Nephron (organoid): ENCODE results near the gene KCNH8.

Experiments used
- H3K27ac Mint-ChIP-seq, 3 experiments: 2 replicates each; pipeline ENCODE4 v1.8.0; 2020; ENCODE audit warnings: mixed read lengths in 3 of 3, mild to moderate bottlenecking in 2 of 3, moderate library complexity in 1 of 3
- H3K27me3 Mint-ChIP-seq: 2 replicates; pipeline ENCODE4 v1.8.0; 2021; ENCODE audit warnings: low read depth, mild to moderate bottlenecking, moderate library complexity, mixed read lengths
- H3K36me3 Mint-ChIP-seq: 2 replicates; pipeline ENCODE4 v1.8.0; 2020; ENCODE audit warnings: low read depth, mixed read lengths
- H3K4me1 Mint-ChIP-seq: 2 replicates; pipeline ENCODE4 v1.8.0; 2020; ENCODE audit warnings: mixed read lengths
- H3K4me3 Mint-ChIP-seq, 3 experiments: 2 replicates each; pipeline ENCODE4 v1.8.0; 2020; ENCODE audit warnings: mild to moderate bottlenecking in 3 of 3, mixed read lengths in 3 of 3, moderate library complexity in 2 of 3
- H3K9me3 Mint-ChIP-seq: 2 replicates; pipeline ENCODE4 v1.8.0; 2020; ENCODE audit warnings: mixed read lengths
- TF ChIP-seq, protein P1 (sequence below), 3 experiments: fragments of 200-600 bp; sonication (generic); IDR thresholded peaks; one replicate each; pipeline ENCODE4 v1.5.0; 2021; ENCODE audit warnings: antibody characterized with exemption in 3 of 3; ENCODE audit not compliant: unreplicated experiment in 3 of 3

Gene KCNH8

DNA sequence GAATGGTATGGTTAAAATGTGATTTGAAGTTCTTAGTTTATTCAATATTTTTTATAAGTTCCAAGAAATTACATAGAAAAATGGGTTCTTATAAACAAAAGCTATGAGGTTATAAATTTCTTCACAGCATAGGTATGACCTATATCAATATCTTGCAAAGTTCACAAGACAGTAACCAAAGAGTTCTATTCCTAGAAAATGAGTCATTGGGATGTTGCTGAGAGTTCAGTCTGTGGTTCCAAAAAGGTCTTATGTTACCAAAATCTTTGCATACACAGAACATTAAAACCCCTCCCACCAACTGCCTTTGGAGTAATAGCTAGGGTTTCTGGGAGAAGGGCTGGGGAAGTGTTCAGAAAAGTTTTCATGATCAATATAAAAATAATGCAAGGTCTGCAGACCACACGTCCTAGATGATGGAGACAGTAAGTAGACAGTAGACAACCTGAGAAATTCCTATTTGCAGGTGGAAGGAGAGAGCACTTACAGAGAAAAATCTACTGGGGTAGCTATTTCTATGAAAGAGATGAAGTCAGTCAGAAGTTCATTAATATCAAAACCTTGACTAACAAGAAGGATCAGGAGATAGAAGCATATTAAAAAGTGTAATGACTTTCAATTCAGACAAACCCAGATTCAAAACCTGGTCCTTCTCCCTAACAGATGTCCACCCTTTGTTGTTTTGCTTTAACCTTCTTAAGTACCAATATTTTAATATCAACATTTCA is 279.3 kb downstream of the KCNH8 start:
- H3K4me3 Mint-ChIP-seq, result no peak overlapping the region
- H3K27ac Mint-ChIP-seq, result no peak overlapping the region
- peaks cover 2% of the 10 kb centered on the region for H3K4me1 Mint-ChIP-seq
- H3K36me3 Mint-ChIP-seq, result no peaks in the 10 kb centered on the region
- no peaks in the 10 kb centered on the region for H3K27me3 Mint-ChIP-seq
- H3K9me3 Mint-ChIP-seq, result no peaks in the 10 kb centered on the region
- TF ChIP-seq, protein P1, sequence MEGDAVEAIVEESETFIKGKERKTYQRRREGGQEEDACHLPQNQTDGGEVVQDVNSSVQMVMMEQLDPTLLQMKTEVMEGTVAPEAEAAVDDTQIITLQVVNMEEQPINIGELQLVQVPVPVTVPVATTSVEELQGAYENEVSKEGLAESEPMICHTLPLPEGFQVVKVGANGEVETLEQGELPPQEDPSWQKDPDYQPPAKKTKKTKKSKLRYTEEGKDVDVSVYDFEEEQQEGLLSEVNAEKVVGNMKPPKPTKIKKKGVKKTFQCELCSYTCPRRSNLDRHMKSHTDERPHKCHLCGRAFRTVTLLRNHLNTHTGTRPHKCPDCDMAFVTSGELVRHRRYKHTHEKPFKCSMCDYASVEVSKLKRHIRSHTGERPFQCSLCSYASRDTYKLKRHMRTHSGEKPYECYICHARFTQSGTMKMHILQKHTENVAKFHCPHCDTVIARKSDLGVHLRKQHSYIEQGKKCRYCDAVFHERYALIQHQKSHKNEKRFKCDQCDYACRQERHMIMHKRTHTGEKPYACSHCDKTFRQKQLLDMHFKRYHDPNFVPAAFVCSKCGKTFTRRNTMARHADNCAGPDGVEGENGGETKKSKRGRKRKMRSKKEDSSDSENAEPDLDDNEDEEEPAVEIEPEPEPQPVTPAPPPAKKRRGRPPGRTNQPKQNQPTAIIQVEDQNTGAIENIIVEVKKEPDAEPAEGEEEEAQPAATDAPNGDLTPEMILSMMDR (IDR thresholded peaks at IDR 0.05; ENCODE audit: unreplicated experiment in 3 of 3), result no peak

DNA sequence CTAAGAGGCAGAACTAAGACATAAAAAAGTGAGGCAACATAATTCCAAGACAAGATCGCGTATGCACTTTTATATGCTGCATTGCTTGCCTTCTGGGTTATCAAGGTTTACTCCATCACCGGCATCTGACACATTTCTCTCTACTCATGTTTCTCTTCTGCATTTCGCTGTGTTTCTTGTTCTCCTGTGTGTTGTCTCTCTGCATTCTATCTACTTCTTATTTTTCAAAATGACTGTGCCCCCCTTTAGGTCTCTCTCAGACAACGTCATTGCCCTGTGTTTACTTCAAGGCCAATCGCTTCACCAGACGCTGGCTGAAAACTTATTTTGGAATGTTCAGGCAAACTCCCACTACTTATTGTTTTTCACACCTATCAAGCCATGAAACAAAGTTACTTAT is 280.4 kb downstream of the KCNH8 start:
- Mint-ChIP-seq H3K4me3 (no peak overlapping the region), H3K4me1 (peaks cover 9% of the 10 kb centered on the region), H3K36me3 (no peaks in the 10 kb centered on the region), H3K27ac (no peak overlapping the region), H3K27me3 (no peaks in the 10 kb centered on the region), H3K9me3 (no peaks in the 10 kb centered on the region)
- TF ChIP-seq, protein P1 (IDR thresholded peaks at IDR 0.05; ENCODE audit: unreplicated experiment in 3 of 3), result no peak

GRCh38 chr3:19432669-19433068 is 284.4 kb downstream of the KCNH8 start:
- Mint-ChIP-seq H3K4me1 (peaks cover 9% of the 10 kb centered on the region), H3K27me3 (no peaks in the 10 kb centered on the region), H3K4me3 (no peak overlapping the region), H3K36me3 (no peaks in the 10 kb centered on the region), H3K27ac (no peak overlapping the region), H3K9me3 (no peaks in the 10 kb centered on the region)
- TF ChIP-seq, protein P1 (IDR thresholded peaks at IDR 0.05; ENCODE audit: unreplicated experiment in 3 of 3), result no peak

- TF ChIP-seq, protein P1 (IDR thresholded peaks at IDR 0.05; ENCODE audit: unreplicated experiment in 3 of 3), result no peak
- Mint-ChIP-seq H3K4me3 (no peak overlapping the region), H3K9me3 (no peaks in the 10 kb centered on the region), H3K27me3 (no peaks in the 10 kb centered on the region), H3K27ac (no peak overlapping the region), H3K4me1 (peaks cover 9% of the 10 kb centered on the region), H3K36me3 (no peaks in the 10 kb centered on the region)
Measured at GRCh38 chr3:19436746-19437145, 288.4 kb downstream of the KCNH8 start.

DNA sequence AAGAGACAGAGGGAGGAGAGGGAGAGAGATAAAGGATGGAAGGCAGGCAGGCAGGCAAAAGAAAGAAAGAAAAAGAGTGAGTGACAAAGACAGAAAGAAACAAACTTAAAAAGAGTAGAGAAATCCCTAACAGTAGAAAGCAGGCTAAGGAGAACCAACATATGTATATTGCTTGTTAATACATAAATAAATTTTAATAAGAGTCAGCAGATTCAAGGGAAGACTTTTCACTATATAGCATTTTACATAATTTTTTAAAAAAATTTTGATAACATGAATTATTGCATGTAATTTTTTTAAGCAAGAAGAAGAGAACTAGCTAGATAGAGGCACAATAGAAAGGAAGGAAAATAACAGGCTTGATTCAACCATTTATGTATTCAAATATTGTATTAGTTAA is 291.6 kb downstream of the KCNH8 start:
- no peak overlapping the region for H3K4me3 Mint-ChIP-seq
- TF ChIP-seq, protein P1 (IDR thresholded peaks at IDR 0.05; ENCODE audit: unreplicated experiment in 3 of 3), result no peak
- H3K27me3 Mint-ChIP-seq, result no peaks in the 10 kb centered on the region
- no peaks in the 10 kb centered on the region for H3K9me3 Mint-ChIP-seq
- no peak overlapping the region for H3K27ac Mint-ChIP-seq
- H3K4me1 Mint-ChIP-seq, result no peaks in the 10 kb centered on the region
- no peaks in the 10 kb centered on the region for H3K36me3 Mint-ChIP-seq

DNA sequence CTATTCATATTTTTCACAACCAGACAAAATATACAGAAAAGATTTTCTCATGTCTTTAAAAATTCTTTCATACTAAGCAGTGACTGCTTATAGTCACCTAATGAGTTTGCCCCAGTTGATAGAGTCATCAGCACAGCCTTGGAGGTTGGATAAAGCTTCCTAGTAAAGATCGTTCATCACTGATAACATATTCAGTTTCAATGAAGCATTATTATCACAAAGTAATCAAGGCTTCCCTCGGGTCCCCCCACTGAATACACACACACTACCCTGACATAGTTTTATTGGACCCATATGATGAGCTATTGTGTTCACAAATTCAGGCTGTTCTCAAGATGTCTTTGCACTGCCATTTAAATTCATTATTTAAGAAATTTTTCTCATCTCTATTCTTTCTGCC is 297.8 kb downstream of the KCNH8 start:
- no peaks in the 10 kb centered on the region for H3K9me3 Mint-ChIP-seq
- H3K36me3 Mint-ChIP-seq, result no peaks in the 10 kb centered on the region
- H3K4me3 Mint-ChIP-seq, result no peak overlapping the region
- H3K27ac Mint-ChIP-seq, result no peak overlapping the region
- no peaks in the 10 kb centered on the region for H3K4me1 Mint-ChIP-seq
- TF ChIP-seq, protein P1 (IDR thresholded peaks at IDR 0.05; ENCODE audit: unreplicated experiment in 3 of 3), result no peak
- H3K27me3 Mint-ChIP-seq, result no peaks in the 10 kb centered on the region
